ENCODE measurements around the gene IVD. TPM values are rescaled to one million over a fixed set of nuclear protein-coding genes. Genes with fewer than 3 reads are reported as not detected.
A peak's percentile ranks its signal among the peaks of the same experiment; 100 is the strongest.

IVD gene
- total RNA-seq, 1 donor from 2014 or later: 18.0 TPM

- no peak overlapping the region for H3K4me2 ChIP-seq
- H3K79me2 ChIP-seq (ENCODE audit: low read depth): peaks cover 99% of the 10 kb centered on the region
- H3K27ac Mint-ChIP-seq: no peak overlapping the region
Measured at GRCh38 chr15:40449275-40449674, 43.7 kb downstream of the IVD start.

GRCh38 chr15:40450047-40450446, 44.5 kb downstream of the IVD start:
- Histone ChIP-seq H3K27ac (no peak overlapping the region), H3K79me2 (ENCODE audit: low read depth) (peaks cover 99% of the 10 kb centered on the region), H3K9me3 (ENCODE audit: low read depth) (no peaks in the 10 kb centered on the region), H3K27me3 (no peaks in the 10 kb centered on the region), H4K20me1 (ENCODE audit: low read depth) (peaks cover 98% of the 10 kb centered on the region), H3K9ac (no peak overlapping the region), H3F3A (ENCODE audit: low read depth) (peaks cover 15% of the 10 kb centered on the region), H2AFZ (replicated peaks) (no peak overlapping the region), H3K4me1 (peaks cover 43% of the 10 kb centered on the region), H3K4me3 (no peak overlapping the region), H3K36me3 (no peaks in the 10 kb centered on the region), H3K4me2 (no peak overlapping the region)
- Mint-ChIP-seq H3K9me3 (no peaks in the 10 kb centered on the region), H3K4me3 (no peak overlapping the region), H3K4me1 (peaks cover 51% of the 10 kb centered on the region), H3K36me3 (peaks cover 3% of the 10 kb centered on the region), H3K27ac (no peak overlapping the region), H3K27me3 (ENCODE audit: insufficient read depth, low read depth) (peaks cover 4% of the 10 kb centered on the region)
- DNase-seq (ENCODE audit: low spot score): no peak
- no peak for TF ChIP-seq EZH2 (IDR thresholded peaks at IDR 0.05)
- TF ChIP-seq EZH2phosphoT487 (IDR thresholded peaks at IDR 0.05): no peak
- TF ChIP-seq, protein P1, sequence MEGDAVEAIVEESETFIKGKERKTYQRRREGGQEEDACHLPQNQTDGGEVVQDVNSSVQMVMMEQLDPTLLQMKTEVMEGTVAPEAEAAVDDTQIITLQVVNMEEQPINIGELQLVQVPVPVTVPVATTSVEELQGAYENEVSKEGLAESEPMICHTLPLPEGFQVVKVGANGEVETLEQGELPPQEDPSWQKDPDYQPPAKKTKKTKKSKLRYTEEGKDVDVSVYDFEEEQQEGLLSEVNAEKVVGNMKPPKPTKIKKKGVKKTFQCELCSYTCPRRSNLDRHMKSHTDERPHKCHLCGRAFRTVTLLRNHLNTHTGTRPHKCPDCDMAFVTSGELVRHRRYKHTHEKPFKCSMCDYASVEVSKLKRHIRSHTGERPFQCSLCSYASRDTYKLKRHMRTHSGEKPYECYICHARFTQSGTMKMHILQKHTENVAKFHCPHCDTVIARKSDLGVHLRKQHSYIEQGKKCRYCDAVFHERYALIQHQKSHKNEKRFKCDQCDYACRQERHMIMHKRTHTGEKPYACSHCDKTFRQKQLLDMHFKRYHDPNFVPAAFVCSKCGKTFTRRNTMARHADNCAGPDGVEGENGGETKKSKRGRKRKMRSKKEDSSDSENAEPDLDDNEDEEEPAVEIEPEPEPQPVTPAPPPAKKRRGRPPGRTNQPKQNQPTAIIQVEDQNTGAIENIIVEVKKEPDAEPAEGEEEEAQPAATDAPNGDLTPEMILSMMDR (IDR thresholded peaks at IDR 0.05): no peak

More at GRCh38 chr15:40449275-40449674, 43.7 kb downstream of the IVD start:
- no peaks in the 10 kb centered on the region for H3K36me3 ChIP-seq
- H4K20me1 ChIP-seq (ENCODE audit: low read depth): peaks cover 98% of the 10 kb centered on the region
- DNase-seq (ENCODE audit: low spot score): no peak
- H3K9me3 ChIP-seq (ENCODE audit: low read depth): no peaks in the 10 kb centered on the region
- TF ChIP-seq, protein P1 (IDR thresholded peaks at IDR 0.05): no peak
- no peak for TF ChIP-seq EZH2phosphoT487 (IDR thresholded peaks at IDR 0.05)
- no peak for TF ChIP-seq EZH2 (IDR thresholded peaks at IDR 0.05)
- no peak overlapping the region for H3K4me3 ChIP-seq
- H3K4me1 ChIP-seq: peaks cover 43% of the 10 kb centered on the region
- no peaks in the 10 kb centered on the region for H3K9me3 Mint-ChIP-seq
- H3K9ac ChIP-seq: no peak overlapping the region
- no peak overlapping the region for H2AFZ ChIP-seq (replicated peaks)
- H3K27me3 Mint-ChIP-seq (ENCODE audit: insufficient read depth, low read depth): peaks cover 6% of the 10 kb centered on the region
- peaks cover 15% of the 10 kb centered on the region for H3F3A ChIP-seq (ENCODE audit: low read depth)
- H3K27me3 ChIP-seq: no peaks in the 10 kb centered on the region
- H3K27ac ChIP-seq: no peak overlapping the region
- H3K4me3 Mint-ChIP-seq: no peak overlapping the region
- peaks cover 3% of the 10 kb centered on the region for H3K36me3 Mint-ChIP-seq
- H3K4me1 Mint-ChIP-seq: peaks cover 51% of the 10 kb centered on the region

DNA sequence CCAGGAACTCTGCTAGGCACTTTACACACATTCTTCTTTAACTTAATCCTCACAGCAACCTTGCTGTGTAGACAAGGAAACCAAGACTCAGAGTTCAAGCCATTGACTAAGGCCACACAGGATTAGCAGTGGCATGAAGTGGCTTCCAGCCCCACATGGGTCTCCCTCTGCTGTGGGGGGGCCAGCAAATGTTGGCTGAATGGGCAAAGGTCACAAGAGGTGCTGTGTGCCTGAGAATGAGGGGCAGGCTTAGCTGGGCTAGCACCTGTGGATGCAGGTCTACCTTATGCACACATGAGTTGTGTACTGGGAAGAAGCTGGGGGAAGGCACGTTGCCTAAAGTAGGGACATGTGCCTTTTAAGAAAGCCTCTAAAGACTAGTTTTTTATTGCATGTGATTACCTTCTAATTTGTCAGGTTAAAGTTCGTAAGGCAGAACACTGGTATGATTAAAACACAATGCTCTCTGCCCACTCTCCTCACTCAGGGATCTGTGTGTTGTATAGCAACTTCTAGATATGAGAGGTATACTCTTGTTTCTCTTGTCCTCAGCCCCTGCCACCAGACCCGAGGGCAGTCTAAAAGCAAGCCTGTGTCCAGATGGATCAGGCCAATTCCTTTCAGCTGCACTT, 46.0 kb downstream of the IVD start:
- H3K79me2 ChIP-seq (ENCODE audit: low read depth): peaks cover 99% of the 10 kb centered on the region
- Mint-ChIP-seq H3K27me3 (ENCODE audit: insufficient read depth, low read depth) (peaks cover 4% of the 10 kb centered on the region), H3K27ac (peak overlapping the region; percentile 15), H3K4me1 (peaks cover 57% of the 10 kb centered on the region), H3K4me3 (no peak overlapping the region), H3K9me3 (no peaks in the 10 kb centered on the region), H3K36me3 (peaks cover 3% of the 10 kb centered on the region)
- no peaks in the 10 kb centered on the region for H3K9me3 ChIP-seq (ENCODE audit: low read depth)
- no peak overlapping the region for H3K27ac ChIP-seq
- TF ChIP-seq EZH2 (IDR thresholded peaks at IDR 0.05): no peak
- TF ChIP-seq, protein P1 (IDR thresholded peaks at IDR 0.05): no peak
- no peak for TF ChIP-seq EZH2phosphoT487 (IDR thresholded peaks at IDR 0.05)
- H4K20me1 ChIP-seq (ENCODE audit: low read depth): peaks cover 98% of the 10 kb centered on the region
- H3K9ac ChIP-seq: no peak overlapping the region
- H3K4me1 ChIP-seq: peaks cover 40% of the 10 kb centered on the region
- H2AFZ ChIP-seq (replicated peaks): no peak overlapping the region
- DNase-seq (ENCODE audit: low spot score): peak; percentile 43
- peaks cover 15% of the 10 kb centered on the region for H3F3A ChIP-seq (ENCODE audit: low read depth)
- H3K27me3 ChIP-seq: no peaks in the 10 kb centered on the region
- H3K4me2 ChIP-seq: peak overlapping the region; percentile 17
- H3K36me3 ChIP-seq: no peaks in the 10 kb centered on the region
- no peak overlapping the region for H3K4me3 ChIP-seq
